Measurements from ENCODE around the gene COA6.
A peak's percentile ranks its signal among the peaks of the same experiment; 100 is the strongest.

The COA6 gene, protein sequence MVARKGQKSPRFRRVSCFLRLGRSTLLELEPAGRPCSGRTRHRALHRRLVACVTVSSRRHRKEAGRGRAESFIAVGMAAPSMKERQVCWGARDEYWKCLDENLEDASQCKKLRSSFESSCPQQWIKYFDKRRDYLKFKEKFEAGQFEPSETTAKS

DNA sequence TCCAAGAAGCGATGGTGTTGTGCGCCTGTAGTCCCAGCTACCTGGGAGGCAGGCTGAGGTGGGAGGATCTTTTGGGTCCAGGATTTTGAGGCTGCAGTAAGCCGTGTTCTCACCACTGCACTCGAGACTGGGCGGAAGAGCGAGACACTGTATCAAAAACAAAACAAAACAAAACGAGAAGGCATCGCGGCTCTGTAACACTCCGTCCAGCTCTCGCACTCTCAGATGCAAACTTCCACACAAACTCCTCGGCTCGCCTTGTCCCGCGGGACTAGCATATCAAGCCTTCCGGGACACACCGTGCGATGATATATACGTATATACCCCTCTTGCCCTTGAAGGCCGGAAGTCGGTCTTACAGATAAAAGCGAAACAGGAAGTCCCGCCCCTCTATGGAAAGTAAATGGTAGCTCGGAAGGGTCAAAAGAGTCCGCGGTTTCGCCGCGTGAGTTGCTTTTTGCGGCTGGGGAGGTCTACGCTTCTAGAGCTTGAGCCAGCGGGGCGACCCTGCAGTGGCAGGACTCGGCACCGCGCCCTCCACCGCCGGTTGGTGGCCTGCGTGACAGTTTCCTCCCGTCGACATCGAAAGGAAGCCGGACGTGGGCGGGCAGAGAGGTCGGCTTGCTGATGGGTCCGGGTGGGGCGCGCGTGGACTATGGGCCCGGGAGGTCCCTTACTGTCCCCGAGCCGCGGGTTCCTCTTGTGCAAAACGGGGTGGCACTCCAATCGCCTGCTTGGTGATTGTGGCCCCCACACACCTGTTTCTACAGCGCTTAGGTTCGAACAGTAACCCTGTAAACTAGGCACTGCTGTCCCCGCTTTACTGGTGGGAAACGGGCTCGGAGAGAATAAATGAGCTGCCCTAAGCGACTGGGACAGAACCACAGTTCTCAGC is at the start of gene COA6:
COA6 (plus strand) TSS at position 393 of the 895 bp plus-strand sequence; CDS start at position 404, 11 bp downstream.
- peak; percentile 94 for DNase-seq

DNA sequence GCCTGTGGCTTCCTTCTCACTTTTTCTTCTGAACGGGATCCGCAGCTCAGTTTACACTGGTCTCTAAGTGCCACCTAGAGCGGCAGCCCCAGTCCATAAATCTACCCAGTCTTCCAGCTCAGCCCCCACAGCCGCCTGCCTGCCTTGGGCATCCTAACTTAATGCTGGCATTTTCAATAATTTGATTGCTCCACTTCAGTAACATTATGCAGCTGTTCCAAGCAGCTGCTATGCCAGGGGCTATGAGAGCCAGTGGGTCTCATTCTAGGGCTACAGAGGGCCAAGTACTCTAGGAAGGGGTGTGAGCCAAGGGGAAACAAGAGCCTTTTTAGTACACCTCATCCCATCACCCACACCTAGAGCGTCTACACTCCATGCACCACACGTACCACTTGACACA is 48.4 kb upstream of the COA6 start:
- no peak for DNase-seq

DNA sequence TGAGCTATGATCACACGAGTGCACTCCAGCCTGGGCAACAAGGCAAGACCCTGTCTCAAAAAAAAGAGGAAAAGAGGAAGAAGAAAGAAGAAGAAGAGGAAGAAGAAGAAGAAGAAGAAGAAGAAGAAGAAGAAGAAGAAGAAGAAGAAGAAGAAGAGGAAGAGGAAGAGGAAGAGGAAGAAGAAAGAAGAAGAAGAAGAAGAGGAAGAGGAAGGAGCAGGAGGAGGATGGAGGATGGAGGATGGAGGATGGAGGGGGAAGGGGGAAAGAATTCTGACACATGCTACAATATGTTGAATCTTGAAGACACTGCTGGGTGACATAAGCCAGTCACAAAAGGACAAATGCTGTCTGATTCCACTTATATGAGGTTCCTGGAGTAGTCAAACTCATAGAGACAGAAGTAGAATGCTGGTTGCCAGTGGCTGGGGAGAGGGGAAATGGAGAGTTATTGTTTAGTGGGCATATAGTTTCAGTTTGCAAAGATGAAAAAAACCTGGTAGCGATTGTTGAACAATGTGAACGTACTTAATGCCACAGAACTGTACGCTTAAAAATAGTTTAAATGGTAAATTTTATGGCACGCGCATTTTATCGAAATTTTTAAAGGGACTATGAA is 47.3 kb upstream of the COA6 start:
- no peak for DNase-seq

DNA sequence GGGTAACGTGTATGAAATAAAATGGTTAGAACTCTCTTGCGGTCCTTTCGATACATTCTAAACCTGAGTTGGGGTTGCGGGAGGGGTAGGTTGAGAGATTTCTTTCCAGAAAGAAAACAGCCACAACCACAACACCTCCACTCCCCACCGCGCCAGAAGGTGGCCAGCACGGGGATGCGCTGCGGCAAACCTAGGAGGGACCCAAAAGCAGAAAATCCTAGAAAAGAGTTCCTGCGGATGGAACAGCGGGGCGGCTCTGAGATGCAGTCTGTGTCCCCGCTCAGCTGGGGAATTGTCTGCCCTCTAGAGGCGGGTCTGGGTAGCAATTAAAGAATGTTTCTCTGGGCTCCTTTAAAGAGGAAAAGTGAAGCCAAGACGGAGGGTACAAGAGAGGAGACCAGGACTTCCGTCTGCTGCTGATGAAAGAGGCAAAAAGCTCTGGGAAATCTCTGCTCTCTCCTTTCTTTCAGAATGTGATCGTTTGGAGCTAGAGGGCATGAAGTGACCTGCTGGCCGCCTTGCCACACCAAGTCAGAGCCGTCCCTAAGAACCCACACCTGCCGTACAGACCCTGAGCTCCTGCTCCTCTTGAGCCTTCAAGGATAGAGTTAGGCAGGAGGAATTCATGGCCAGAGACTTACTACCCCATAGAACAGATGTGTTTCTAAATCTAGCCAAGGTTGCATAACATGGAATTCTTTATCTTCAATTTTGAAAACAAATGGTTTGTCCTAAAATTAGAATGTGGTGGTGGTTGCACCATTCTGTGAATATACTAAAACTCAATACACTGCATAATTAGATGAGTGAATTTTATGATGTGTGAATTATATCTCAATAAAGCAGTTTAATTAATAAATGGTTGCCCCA is 46.5 kb upstream of the COA6 start:
- DNase-seq, result peak; percentile 78

DNA sequence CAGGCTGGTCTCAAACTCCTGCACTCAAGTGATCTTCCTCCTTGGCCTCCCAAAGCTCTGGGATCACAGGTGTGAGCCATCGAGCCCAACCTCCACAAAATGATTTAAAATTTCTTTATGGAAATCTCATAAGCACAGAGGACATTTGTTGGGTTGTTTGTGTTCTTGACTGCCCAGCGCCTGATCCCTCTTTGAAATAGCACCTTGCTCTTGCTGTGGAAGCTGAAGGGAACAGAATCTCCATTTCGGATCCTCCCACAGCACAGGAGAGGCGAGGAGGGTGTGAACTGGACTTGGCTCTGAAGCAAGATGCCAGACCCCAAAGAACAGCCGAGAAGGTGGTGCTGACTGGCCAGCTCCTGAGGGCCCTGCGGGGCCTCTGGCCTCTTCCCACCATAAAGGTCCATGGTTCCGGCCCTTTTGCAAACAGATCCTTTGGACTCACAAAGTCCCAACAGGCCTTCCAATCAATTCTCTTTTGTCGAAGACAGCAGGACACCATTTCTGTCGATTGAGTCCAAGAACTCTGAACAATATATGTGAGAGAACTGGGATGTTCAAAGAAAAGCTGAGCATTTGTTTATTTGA is 45.6 kb upstream of the COA6 start:
- no peak for DNase-seq

DNA sequence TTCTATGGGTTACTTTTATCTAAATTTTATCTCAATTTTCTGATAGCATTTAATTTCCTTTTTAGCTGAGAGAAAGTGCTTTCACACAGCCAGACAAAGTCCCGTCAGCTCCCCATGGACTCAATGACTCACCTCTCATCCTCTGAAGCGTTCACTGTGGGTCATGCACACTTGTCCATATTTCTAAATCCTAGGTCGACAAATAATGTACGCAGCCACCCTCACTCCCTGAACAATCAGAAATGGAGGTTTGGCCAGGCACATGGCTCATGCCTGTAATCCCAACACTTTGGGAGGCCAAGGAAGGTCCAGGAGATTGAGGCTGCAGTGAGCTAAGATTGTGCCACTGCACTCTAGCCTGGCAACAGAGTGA is 42.4 kb upstream of the COA6 start:
- DNase-seq, result no peak

DNA sequence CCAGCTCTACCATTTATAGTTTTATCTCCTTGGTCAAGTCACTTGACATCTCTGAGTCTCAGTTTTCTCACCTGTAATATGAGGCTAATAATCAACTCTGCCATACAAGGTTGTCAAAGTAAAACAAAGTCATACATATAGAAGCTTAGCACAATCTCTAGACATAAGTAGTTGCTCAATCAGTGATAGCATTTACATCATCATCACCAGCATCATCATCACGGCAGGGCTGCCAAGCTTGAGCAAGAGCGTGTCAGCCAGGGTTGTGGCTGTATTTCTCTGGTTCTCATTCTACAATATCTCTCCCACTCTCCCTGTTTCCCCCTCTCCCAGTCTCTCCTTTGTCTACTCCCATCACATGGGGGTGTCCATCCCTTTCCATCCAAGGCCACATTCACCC is 41.7 kb upstream of the COA6 start:
- no peak for DNase-seq

DNA sequence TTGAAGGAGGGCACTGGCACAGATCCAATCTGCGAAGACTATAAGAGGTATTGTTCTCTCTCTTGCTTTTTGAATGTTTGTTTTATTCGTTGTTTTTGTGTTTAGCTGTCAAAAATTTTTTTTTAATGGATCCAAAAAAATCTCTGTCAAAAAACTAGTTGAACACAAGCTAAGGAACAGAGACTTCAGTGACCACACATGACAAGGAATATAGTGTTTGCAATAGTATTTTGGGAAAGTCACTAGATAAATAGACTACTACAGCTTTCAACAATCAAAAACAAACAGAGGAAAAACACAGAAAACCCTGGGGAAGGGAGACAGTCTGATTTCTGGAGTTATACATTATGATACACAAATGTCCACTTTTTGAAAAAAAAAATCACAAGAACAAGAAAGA is 36.9 kb upstream of the COA6 start:
- DNase-seq, result no peak

DNA sequence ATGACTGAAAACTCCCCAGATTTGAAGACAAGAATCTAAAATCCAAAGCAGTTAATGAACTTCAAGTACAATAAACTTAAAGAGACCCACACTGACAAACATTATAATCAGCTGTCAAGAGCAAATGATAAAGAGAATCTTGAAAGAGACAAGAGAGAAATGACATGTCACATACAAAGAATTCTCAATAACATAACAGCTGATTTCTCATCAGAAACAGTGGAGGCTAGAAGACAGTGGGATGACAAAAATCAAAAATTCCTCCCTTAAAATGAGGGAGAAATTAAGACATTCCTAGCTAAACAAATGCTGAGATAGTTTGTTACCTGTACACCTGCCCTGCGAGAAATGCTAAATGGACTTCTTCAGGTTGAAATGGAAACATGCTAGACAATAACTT is 36.0 kb upstream of the COA6 start:
- no peak for DNase-seq

DNA sequence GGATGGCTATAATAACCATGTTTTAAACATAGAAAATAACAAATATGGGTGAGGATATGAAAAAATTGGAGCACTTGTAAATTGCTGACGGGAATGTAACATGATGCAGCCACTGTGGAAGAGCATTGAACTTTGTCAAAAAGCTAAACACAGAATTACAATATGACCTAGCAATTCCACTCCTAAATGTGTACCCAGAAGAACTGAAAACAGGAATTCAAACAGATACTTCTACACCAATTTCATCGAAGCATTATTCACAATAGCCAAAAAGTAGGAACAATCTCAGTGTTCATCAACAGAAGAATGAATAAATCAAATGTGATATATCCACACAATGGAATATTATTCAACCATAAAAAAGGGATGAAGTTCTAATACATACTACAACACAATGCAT is 32.7 kb upstream of the COA6 start:
- no peak for DNase-seq

DNA sequence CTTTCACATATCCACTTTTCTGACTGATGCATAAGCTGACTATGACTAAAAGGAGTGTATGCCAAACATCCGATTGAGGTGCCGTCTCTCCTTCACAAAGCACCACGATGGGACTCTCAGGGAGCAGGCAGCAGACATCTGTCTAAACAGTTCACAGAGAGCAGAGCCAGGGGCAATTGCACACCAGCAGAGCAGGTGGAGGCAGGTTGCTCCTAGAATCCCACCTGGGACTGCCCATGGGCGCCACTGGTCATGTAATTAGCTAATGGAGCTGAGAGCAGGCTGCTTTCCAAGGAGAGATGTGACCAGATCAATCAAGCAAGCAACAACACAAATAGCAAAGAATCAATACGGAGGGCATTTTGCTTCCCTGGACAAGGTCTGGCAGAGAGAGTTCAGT is 30.5 kb upstream of the COA6 start:
- no peak for DNase-seq

DNA sequence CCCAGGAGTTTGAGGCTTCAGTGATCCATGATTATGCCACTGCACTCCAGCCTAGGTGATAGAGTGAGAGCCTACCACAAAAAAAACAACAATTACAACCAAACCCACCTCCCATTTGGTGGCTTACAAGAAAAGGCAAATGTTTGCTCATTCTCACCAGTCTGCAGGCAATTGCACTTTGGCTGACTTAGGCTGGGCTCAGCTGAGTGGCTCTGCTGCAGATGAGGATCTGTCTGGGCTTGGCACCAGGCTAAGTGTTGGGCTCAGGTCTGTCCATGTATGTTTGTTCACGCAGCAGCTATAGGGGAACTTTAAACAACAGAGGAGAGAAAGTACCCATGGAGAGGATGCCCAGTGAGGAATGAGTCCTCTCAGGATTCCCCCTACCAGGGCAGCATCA is 28.0 kb upstream of the COA6 start:
- no peak for DNase-seq

DNA sequence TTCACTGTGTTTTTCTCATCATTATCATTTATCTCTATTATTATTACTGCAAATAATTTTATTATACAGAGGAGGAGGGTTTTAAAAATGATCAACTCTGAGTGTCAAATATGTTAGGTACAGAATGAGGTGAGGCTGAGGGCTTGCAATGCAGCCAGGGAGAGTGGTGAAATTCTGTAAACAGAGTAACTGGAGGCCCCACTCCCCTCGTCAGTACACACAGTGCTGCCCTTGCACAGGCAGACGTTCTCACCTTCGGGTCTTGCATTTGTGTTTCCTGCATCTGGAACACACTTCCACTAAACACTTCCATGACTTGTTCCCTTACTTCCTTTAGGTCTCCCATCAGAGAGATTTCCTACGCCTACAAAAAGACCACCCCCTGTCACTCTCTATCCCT is 24.3 kb upstream of the COA6 start:
- DNase-seq, result no peak

DNA sequence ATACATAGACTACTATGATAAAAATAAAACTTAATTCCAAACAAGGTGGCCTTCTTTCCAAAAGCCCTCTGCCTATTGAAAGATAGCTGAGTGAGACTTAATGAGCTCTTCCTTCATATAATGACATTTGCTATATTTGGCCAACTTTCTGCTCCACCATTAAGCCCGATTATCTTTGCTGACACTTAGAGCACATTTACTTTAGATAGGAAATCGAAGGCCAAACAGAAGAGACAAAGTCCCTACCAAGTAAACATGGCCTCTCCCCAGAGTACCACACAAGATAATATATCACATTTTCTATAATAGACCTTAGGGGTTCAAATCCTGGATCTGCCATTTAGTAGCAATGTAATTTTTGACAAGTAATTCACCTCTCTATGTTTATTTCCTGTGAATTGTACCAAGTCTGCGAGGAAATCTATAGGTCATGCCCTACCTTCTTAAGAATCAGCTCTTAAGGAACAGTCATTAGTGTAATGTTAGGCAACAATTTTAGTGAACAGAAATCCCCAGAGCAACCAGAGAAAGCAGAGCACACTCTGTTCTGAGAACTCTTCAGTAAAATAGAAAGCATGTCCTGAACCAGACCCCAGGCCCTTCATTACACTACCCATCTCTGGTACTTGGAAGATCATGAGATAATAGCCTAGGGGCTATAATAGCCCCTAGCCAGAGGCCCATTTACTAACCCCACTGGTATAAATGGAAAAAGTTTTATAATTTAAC is 17.3 kb upstream of the COA6 start:
- DNase-seq, result no peak

DNA sequence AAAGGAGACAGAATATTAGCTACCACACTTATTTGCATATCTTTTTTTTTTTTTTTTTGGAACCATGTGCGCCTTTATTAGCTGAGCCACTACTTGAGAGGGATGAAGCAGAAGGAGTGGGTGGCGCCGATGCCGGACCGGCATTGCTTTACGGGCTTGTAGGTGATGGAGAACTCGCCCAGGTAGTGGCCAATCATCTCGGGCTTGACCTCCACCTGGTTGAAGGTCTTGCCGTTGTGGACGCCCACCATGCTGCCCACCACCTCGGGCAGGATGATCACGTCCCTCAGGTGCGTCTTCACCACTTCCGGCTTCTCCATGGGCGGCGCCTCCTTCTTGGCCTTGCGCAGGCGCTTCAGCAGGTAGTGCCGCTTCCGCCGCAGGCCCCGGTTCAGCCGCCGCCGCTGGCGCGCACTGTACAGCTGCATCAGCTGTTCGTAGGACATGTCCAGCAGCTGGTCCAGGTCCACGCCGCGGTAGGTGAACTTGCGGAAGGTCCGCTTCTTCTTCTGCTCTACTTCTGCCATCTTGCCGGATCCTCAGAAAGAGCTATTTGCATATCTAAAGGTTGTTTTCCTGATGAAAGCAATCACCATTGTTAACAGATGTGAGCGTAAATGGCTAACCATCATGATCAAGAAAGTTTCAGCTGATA is 16.5 kb upstream of the COA6 start:
- DNase-seq, result peak; percentile 62

DNA sequence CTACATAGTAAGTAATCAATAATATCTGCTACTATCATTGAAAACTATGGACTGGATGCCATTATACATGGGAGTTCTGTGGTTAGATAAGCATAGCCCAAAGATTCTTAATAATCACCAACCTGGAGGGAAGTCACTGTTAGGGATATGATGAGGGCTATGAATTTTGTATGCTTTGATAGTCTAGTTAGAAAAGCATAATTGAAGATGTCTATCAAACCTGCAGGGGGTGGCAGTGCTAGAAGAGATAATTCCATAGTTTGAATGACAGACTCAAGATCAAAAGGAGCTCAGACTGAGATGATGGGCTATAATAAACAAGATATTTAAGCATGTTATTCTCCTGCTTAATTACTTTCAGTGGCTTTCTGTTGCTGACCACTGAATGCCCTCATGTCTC is 15.4 kb upstream of the COA6 start:
- DNase-seq, result no peak

DNA sequence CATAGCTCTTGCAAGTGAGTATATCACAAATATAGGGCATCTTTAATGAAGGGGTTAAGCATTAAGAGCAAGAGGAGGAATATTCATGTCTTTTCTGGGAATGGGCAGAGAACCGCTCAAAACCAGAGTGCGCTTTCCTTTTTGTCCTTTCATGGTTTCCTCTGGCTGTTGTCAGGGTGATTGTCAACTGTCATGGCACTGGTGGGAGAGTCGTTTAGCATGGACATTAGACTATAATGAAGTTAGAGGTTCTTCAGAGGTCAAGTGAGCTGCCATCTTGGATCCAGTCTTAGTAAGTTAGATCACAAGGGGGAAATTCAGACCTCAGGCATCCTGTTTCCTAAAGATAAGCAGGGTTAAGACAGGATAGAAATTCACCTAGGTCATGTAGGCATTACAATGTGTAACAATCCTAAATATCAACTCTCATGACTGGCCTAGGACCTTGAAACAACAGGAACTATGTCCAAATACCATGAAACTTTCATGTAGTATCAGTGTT is 12.1 kb upstream of the COA6 start:
- DNase-seq, result no peak

DNA sequence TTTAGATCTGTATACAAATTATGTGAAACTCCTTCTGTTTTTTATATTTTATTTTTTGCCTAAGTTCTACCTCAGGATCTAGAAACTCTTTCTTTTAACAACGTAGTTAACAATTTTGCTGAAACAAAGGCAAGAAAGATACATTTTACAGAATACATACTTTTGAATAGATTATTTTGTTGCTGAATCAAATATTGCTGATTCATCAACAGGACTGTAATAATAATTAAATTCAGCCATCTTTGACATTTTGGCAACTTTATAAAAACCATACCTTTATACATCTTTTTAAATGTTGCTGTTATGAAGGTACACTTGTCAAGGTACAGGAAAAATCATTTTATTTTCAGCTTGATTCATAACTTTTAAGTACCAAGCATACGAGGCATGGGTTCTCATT is 10.7 kb upstream of the COA6 start:
- no peak for DNase-seq

DNA sequence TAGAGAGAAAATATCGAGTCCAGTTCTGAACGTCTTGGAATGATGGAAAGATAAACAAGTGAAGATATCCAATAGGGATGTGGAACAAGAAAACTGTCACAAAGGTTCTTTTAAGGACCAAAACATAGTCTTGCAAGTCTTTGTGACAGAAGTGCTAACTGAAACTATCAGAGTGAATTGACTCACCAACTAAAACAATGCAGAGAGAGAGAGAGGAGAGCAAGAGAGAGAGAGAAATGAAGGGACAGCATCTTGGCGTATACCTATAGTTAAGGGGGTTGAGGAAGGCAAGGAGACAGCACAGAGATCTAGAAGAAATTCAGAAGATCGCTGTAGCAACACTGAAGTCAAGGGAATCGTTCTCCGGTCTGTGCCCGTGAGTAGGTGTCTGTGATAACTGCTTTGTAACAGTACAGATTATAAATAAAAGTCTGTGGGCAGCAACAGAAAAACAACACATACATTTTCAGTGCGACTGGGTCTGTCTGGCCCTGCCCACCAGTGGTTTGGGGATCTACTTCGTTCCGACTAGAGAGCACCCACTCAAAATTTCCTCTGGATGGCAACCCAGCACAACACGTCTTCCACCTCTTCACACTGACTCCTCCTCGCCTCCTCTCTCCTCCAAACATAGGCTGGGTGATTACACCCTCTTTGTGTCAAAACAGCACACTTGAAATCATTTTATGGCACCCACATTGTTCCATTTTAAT is 4.8 kb upstream of the COA6 start:
- DNase-seq, result no peak

DNA sequence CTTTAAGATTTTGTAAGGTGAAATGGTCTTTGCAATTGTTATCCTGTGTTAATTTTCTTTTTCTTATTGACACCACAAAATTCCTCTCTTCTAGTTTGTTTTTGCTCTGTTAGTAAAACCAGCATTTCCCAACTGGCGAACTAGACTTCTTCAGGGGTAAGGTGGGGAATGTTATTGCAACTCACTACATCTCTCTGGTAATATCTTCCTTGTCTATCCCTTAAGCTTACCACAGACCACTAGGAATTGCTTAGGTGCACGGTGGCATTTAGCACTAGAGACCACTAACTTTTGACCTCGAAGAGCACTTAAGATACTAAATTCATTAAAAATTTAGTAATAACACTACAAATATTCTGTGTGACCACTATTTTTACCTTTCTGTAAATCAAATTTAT is 4.2 kb upstream of the COA6 start:
- DNase-seq, result no peak

DNA sequence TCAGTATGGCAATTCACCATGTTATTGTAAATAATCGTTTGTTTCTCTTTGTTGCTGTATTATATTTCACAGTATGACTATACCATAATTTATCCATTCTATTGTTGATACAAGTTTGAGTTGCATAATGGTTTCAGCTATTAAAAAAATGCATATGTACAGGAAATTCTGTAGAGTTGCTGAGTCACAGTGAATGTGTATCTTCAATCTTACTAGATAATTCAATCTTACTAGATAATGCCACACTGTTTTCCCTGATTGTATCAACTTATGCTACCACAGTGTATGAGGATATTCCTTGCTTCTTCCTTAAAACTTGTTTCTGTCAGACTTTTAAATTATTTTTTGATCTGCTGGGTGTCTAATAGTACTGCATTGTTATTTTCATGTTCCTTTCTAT is 3.5 kb upstream of the COA6 start:
- no peak for DNase-seq
